CD4-positive, alpha-beta T cell treated with Interleukin-15 for 1 hour (primary cell): ENCODE measurements around the gene HFE.
"Not testable (repeated sequence)": the region's sequence is repeated elsewhere in the genome, so short reads cannot be mapped to it uniquely, and the experiment has no call there.

Source experiments
- DNase-seq: peaks from one replicate; pipeline ENCODE4 v3.0.0-alpha.2; 2020

The HFE gene

DNA sequence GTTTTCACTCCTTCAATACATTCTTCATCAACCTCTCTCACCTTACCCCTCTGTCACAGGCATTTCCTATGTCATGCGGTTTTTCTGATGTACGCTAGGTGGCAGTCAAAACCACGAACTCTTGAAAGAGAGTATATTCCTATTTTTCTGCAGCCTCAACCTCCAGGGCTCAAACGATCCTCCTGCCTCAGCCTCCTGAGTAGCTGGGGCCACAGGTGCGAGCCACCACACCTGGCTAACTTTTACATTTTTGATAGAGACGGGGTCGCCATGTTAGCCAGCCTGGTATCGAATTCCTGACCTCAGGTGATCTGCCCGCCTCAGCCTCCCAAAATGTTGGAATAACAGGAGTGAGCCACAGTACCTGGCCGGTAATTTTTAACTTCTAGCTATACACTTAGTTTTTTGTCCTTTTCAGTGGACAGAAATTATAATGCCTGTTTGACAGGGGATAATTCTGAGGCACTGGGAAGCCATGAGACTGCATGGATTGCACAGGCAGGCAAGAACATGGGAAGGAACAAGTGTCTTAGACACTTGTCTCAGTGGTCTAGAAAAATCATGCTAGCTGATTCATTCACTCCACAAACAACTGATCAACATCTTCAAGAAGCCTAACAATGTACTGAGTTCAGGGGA is 22.5 kb upstream of the HFE start:
- DNase-seq, result peak; percentile 45

DNA sequence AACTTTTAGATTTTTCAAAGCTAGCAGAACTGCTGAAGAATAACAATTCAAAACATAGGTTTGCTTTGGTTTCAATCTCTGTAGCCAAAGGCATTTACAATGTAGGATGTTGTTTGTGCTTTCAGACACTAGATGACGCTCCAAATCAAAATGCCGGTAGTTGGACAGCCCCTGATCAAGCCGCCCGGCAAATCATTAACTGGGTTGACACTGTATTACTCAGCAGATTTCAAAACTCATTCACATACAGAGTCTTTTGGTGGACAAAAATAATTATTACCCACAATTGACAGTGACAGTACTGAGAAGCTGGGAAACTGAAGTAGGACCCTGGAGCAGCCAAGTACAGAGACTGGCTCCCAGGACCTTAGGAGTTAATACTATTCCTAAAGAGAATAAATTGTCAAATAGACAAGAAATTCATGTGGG is 21.3 kb upstream of the HFE start:
- peak; percentile 62 for DNase-seq

DNA sequence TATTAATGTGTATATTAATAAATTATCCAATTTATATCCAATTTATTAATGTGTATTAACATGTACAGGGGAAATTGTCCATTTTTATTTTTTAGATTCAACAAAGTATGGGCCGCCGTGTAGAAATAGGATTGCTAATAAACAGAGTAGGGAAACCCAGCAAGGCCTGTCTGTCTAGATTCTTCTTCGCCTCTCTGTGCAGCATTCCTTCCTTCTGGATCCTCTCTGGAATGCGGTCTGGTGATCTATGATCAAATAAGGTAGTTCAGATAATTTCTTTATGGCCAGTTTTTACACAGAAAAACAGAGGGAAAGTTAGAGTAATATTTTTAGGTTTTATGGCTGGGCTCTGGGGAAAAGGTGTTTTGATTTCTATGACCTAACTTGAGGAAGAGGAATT is 19.9 kb upstream of the HFE start:
- DNase-seq, result no peak

DNA sequence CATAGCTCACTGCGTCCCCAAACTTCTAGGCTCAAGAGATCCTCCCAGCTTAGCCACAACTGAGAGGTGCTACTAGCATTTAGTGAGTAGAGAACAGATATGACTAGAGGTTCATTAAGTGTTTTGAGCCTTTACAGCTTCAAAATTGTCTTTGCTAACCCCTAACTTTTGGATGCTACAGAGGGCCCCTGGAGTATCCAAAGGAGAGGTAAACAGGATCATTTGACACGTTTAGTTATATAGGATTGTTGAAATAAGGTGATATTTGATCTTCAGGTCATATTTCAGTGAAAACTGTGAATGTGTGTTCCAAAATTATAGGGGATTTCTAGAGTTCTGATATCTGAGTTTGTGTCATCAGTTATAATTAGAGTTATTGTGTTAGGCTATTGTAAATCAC is 19.2 kb upstream of the HFE start:
- no peak for DNase-seq

DNA sequence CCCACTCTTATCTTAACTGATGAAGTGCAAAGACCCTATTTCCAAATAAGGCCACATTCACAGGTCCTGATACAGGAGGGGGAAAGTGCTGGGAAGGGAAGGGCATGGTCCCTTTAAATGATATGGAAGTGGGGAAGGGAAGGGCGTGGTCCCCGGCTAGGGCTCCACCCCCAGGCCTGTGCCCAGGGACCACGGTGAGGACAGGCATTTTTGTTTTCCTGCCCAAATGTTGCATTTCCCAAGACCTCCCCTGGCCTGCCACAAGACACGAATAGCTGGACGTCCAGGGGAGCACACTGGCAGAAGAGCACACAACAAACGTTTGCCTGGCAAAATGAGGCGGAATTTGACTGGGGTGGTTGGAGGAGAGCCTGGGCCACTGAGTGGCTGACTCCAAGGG is 16.1 kb upstream of the HFE start:
- DNase-seq, result no peak

DNA sequence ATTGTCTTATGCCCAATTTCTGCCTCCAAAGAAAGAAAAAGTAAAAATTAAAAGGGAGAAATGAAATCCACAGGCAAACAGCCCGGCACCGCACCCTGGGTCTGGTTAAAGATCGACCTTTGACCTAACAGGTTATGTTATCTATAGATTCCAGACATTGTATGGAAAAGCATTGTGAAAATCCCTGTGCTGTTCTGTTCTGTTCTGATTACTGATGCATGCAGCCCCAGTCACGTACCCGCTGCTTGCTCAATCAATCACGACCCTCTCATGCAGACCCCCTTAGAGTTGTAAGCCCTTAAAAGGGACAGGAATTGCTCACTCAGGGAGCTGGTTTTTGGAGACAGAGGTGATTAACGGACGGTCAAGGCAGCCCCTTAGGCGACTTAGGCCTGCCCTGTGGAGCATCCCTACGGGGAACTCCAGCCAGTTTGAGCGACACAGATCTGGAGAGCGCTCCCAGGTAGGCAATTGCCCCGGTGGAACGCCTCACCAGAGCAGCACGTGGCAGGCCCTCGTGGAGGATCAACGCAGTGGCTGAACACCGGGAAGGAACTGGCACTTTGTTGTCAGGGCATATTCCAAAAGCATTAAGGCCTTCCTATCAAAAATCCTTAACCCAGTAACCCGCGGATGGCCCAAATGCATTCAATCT is 12.0 kb upstream of the HFE start:
- DNase-seq, result no peak

DNA sequence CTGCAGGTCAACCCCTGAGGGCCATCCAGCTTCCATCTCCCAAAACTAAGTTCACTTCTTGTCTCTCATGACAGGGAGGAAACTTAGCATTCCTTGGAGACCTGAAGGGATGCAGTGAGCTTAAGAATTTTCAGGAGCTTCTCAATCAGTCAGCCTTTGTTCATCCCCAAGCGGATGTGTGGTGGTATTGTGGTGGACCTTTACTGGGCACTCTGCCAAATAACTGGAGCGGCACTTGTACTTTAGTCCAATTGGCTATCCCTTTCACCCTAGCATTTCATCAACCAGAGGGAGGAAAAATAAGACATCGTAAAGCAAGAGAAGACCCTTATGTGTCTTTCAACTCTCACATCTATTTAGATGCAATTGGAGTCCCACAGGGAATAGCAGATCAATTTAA is 9.2 kb upstream of the HFE start:
- not testable (repeated sequence) for DNase-seq

DNA sequence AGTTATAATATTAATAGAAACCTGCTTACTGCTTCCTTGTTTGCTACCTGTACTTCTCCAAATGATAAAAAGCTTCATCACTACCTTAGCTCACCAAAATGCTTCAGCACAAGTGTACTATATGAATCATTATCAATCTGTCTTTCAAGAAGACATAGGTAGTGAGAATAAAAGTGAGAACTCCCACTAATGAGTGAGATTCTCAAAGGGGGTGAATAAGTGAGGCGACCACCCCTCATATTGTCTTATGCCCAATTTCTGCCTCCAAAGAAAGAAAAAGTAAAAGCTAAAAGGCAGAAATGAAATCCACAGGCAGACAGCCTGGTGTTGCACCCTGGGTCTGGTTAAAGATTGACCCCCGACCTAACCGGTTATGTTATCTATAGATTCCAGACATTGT is 6.1 kb upstream of the HFE start:
- not testable (repeated sequence) for DNase-seq

DNA sequence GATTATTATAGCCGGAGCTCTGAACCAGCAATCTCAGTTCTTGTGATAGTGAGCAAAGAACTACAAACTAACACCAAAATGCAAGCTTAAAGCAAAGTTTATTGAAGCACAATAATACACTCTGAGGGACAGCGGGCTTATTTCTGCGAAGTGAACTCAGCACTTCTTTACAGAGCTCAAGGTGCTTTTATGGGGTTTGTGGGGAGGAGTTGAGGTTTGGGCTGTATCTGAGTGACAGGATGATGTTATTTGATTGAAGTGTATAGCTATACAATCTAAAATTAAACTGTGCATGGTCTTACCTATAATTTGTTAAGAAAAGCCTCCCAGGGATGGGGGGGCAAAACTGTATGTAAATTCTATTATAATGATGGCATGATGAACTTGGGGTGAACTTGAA is 1.0 kb upstream of the HFE start:
- DNase-seq, result peak; percentile 41

DNA sequence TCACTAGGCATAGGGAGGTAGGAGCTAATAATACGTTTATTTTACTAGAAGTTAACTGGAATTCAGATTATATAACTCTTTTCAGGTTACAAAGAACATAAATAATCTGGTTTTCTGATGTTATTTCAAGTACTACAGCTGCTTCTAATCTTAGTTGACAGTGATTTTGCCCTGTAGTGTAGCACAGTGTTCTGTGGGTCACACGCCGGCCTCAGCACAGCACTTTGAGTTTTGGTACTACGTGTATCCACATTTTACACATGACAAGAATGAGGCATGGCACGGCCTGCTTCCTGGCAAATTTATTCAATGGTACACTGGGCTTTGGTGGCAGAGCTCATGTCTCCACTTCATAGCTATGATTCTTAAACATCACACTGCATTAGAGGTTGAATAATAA is 1.1 kb downstream of the HFE start:
- no peak for DNase-seq

DNA sequence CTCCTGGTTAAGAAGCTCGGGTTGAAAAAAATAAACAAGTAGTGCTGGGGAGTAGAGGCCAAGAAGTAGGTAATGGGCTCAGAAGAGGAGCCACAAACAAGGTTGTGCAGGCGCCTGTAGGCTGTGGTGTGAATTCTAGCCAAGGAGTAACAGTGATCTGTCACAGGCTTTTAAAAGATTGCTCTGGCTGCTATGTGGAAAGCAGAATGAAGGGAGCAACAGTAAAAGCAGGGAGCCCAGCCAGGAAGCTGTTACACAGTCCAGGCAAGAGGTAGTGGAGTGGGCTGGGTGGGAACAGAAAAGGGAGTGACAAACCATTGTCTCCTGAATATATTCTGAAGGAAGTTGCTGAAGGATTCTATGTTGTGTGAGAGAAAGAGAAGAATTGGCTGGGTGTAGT is 2.0 kb downstream of the HFE start:
- no peak for DNase-seq

DNA sequence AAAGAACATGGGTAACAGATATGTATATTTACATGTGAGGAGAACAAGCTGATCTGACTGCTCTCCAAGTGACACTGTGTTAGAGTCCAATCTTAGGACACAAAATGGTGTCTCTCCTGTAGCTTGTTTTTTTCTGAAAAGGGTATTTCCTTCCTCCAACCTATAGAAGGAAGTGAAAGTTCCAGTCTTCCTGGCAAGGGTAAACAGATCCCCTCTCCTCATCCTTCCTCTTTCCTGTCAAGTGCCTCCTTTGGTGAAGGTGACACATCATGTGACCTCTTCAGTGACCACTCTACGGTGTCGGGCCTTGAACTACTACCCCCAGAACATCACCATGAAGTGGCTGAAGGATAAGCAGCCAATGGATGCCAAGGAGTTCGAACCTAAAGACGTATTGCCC is 5.2 kb downstream of the HFE start:
- DNase-seq, result no peak

DNA sequence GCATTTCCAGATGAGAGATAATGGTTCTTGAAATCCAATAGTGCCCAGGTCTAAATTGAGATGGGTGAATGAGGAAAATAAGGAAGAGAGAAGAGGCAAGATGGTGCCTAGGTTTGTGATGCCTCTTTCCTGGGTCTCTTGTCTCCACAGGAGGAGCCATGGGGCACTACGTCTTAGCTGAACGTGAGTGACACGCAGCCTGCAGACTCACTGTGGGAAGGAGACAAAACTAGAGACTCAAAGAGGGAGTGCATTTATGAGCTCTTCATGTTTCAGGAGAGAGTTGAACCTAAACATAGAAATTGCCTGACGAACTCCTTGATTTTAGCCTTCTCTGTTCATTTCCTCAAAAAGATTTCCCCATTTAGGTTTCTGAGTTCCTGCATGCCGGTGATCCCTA is 6.8 kb downstream of the HFE start:
- no peak for DNase-seq

DNA sequence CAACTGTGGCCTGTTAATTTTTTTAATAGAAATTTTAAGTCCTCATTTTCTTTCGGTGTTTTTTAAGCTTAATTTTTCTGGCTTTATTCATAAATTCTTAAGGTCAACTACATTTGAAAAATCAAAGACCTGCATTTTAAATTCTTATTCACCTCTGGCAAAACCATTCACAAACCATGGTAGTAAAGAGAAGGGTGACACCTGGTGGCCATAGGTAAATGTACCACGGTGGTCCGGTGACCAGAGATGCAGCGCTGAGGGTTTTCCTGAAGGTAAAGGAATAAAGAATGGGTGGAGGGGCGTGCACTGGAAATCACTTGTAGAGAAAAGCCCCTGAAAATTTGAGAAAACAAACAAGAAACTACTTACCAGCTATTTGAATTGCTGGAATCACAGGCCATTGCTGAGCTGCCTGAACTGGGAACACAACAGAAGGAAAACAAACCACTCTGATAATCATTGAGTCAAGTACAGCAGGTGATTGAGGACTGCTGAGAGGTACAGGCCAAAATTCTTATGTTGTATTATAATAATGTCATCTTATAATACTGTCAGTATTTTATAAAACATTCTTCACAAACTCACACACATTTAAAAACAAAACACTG is 10.1 kb downstream of the HFE start:
- peak; percentile 57 for DNase-seq

DNA sequence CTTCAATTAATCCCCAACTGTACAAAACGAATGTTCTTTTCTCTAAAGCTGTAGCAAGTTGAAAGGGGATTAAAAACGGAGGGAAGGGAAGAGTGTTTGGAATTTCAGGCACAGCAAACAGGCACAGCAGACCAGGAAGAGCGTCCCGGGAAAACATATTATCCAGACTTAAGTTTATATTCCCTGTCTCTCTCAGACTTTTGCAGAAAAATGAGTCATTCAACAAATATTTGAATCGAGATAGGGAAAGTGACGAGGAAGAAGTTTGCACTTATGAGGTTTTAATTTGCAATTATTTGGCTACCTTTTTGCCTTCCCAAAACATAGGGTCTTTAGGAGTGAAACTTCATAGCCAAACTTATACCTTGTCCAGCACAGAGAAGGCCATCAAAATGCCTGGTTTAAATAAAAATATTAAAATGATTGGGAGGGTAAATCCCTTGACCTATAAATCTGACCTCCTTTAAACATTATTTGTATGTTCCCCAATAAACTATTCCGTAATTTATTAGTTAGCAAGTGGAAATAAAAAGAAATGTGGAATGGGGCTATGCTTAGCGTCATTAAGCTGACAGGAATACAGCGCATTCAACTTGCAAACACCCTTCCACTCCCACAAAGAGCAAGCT is 16.0 kb downstream of the HFE start:
- DNase-seq, result no peak

DNA sequence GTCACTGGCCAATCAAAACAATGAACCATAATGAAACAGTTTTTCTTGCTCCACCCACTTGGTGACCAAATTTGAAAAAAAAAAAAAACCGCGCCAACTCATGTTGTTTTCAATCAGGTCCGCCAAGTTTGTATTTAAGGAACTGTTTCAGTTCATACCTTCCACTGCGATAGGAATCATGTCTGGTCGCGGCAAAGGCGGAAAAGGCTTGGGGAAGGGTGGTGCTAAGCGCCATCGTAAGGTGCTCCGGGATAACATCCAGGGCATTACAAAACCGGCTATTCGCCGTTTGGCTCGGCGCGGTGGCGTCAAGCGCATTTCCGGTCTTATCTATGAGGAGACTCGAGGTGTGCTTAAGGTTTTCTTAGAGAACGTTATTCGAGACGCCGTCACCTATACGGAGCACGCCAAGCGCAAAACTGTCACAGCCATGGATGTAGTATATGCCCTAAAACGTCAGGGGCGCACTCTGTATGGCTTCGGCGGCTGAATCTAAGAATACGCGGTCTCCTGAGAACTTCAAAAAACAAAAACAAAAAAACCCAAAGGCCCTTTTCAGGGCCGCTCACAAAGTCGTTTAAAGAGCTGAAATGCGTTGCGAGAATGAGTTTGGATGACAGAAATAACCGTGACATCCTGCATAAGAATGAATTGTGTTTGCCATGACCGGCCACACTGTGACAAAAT is 16.7 kb downstream of the HFE start:
- DNase-seq, result peak; percentile 94

DNA sequence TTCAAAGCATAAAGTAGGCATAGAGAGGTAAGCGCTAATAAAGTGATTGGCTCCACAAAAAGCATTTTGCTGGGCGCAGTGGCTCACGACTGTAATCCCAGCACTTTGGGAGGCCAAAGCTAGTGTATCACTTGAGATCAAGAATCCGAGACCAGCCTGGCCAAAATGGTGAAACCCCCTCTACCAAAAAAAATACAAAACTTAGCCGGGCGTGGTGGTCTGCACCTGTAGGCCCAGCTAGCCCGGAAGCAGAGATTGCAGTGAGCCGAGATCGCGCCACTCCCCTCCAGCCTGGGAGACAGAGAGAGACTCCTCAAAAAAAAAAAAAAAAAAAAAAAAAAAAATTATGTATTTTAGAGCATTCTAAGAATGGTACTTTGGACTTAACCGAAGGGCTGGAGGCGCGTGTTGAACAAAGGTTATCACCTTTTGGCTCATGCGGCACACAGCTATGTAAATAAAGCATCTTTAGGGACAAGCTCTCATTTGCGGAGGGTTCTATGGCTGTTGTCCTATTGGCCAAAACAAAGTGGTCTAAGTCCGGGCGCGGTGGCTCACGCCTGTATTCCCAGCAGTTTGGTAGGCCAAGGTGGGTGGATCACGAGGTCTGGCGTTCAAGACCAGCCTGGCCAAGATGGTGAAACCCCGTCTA is 17.4 kb downstream of the HFE start:
- DNase-seq, result no peak

DNA sequence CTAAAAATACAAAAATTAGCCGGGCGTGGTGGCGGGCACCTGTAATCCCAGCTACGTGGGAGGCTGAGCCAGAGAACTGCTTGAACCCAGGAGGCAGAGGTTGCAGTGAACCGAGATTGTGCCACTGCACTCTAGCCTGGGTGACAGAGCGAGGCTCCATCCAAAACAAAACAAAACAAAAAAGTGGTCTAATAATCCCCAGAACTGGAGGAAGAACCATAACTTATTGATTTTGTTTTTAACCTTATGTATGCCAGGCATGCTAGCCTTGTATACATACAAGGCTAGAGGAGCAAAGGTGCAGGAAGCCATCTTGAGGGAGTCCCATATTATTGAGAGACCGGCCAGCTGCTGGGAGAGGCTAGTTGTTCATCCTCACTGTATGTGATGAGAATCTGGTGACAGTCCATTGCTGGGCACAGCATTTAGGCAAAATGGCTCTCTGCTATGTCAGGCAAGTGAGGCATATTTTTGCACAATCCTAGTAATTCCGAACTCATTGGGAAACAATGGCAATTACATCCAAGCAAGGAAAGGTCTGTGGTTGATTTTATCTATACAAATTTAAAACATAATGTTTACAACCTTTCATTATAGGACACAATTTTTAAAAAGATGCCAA is 18.0 kb downstream of the HFE start:
- DNase-seq, result no peak

DNA sequence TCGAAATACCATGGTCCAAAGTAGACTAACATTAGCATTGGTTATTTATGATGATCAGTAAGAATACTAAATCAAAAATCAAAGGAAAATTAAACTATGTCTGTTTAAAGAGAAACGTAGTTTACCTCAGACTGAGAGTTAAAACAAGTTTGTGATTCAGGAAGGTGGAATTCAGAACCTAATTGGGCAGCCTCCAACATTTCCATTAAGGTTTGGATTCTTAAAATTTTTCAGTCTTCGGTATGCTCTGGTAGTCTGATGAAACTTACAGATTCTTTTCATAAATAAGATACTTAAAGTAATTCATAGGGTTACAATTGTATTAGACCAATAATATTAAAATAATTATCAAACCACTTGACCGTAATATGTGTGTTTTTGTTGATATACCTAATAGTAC is 18.6 kb downstream of the HFE start:
- no peak for DNase-seq

DNA sequence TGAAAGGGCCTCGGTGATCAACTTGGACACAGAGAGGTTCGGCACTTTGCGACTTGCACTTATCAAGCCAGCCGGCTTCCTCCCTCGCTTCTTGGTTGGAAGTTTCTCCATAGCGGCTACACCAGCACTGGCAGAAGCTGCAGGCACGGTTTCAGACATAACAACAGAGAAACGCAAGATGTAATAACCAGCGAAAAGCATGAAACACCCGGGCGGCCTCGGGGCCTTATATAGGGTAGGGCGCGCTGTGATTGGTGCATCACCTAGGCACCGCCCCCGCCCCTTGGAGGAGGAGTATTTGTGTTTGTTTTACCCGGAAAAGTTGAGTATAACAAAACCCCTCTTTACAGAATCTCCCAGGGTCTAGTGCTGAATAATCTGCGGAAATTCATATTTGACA is 20.7 kb downstream of the HFE start:
- no peak for DNase-seq

DNA sequence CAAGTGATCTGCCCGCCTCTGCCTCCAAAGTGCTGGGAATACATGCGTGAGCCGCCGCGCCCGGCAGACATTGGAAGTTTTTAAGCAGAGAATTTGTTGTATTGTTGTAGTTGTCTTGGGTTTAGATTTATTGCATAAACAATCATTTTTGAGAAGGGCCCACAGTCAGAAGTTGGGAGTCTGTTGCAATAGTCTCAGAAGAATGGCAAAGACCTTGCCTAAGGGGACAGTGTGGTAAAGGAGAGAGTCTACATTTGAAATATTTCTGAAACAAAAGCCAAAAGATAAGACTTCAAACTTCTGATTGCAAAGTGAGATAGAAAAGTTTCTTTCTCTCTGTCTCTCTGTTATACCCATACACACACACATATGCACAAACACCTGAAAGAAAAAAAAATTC is 22.5 kb downstream of the HFE start:
- no peak for DNase-seq

DNA sequence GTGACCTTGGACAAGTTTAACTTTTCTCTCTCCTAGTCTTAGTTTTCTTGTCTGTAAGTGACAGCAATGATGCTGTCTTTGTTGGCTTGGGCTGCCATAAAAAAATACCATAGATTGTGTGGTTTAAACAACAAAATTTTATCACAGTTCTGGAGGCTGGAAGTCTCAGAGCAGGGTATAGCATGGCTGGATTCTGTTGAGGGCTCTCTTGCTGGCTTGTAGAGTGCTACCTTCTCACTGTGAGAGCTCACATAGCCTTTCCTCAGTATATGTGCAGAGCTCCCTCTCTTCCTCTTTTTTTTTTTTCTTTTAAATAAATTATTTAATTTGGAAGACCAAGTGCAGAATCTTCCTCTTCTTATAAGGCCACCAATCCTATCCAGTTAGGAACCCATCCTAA is 26.3 kb downstream of the HFE start:
- no peak for DNase-seq

DNA sequence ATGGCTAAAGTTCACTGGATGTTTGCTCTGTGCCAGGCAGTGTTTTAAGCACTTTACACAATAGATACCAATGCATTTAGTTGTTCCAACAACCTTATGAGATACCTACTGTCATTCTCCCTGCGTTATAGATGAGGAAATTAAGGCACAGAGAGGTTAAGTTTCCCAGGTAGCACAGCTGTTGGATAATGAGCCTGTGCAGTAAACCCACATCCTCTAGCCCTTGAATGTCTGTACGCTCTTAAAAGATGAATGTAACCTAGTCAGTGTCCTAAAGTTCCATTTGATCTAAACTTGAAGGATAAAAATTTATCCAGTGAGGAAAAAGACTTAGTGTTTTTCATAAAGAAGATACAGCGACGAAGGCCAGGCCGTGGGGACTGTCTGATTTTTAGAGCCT is 28.0 kb downstream of the HFE start:
- DNase-seq, result no peak
